Neural cell (in vitro differentiated cells): ENCODE measurements around the gene C16orf86. TPM values are rescaled to one million over a fixed set of nuclear protein-coding genes. Genes with fewer than 3 reads are reported as not detected.

Experiments used
- H2AFZ ChIP-seq: fragments of 200-600, 300-800 bp; sonication (generic), shearing (Covaris generic); 2 replicates; pipeline ENCODE4 v1.6.0; 2014; ENCODE audit warnings: low read depth, mild to moderate bottlenecking, antibody characterized with exemption, low read length, moderate library complexity
- H3F3A ChIP-seq: fragments of 200-600 bp; shearing (Covaris generic); 2 replicates; pipeline ENCODE4 v1.6.1; 2016; ENCODE audit warnings: mild to moderate bottlenecking, moderate library complexity, mixed read lengths, antibody characterized with exemption, low read length; ENCODE audit not compliant: insufficient read depth, poor library complexity, severe bottlenecking
- H3K27ac ChIP-seq: fragments of 200-600, 300-800 bp; sonication (generic), shearing (Covaris generic); 2 replicates; pipeline ENCODE4 v1.5.1; 2014; ENCODE audit warnings: mild to moderate bottlenecking, low read length, moderate library complexity
- H3K27me3 ChIP-seq: fragments of 300-800, 200-600 bp; sonication (generic), shearing (Covaris generic); 2 replicates; pipeline ENCODE4 v1.6.0; 2014; ENCODE audit warnings: mild to moderate bottlenecking, low read depth, low read length, moderate library complexity; ENCODE audit not compliant: insufficient read depth
- H3K36me3 ChIP-seq: fragments of 300-800, 200-600 bp; sonication (generic), shearing (Covaris generic); 2 replicates; pipeline ENCODE4 v1.5.1; 2014; ENCODE audit warnings: mild to moderate bottlenecking, antibody characterized with exemption, low read length, moderate library complexity; ENCODE audit not compliant: insufficient read depth
- H3K4me2 ChIP-seq: fragments of 300-800, 200-600 bp; sonication (generic), shearing (Covaris generic); 2 replicates; pipeline ENCODE4 v1.6.0; 2014; ENCODE audit warnings: mild to moderate bottlenecking, low read length
- H3K4me3 ChIP-seq: fragments of 300-800, 200-600 bp; sonication (generic), shearing (Covaris generic); 2 replicates; pipeline ENCODE4 v1.5.1; 2014; ENCODE audit warnings: mild to moderate bottlenecking, low read length, moderate library complexity
- H3K79me2 ChIP-seq: fragments of 200-600 bp; shearing (Covaris generic); replicated peaks from 2 replicates; pipeline ENCODE4 v1.6.0; 2014; ENCODE audit warnings: mild to moderate bottlenecking, low read length, moderate library complexity; ENCODE audit not compliant: insufficient read depth
- H3K9ac ChIP-seq: fragments of 300-800, 200-600 bp; sonication (generic), shearing (Covaris generic); 2 replicates; pipeline ENCODE4 v1.6.1; 2016; ENCODE audit warnings: mild to moderate bottlenecking, low read length, mixed read lengths
- H3K9me2 ChIP-seq: fragments of 200-600 bp; shearing (Covaris generic); 2 replicates; pipeline ENCODE4 v1.6.1; 2016; ENCODE audit warnings: mild to moderate bottlenecking, low read length, mixed read lengths; ENCODE audit not compliant: insufficient read depth
- H3K9me3 ChIP-seq: fragments of 200-600, 300-800 bp; sonication (generic), shearing (Covaris generic); 2 replicates; pipeline ENCODE4 v1.6.1; 2016; ENCODE audit warnings: mild to moderate bottlenecking, mixed run types, low read length, moderate library complexity, mixed read lengths
- H4K20me1 ChIP-seq: fragments of 200-600 bp; shearing (Covaris generic); 2 replicates; pipeline ENCODE4 v1.6.1; 2016; ENCODE audit warnings: mild to moderate bottlenecking, mixed run types; ENCODE audit not compliant: insufficient read depth
- CTCF ChIP-seq: fragments of 450-650 bp; IDR thresholded peaks from 2 replicates; pipeline ENCODE4 v1.5.1; 2014; ENCODE audit warnings: antibody characterized with exemption, mild to moderate bottlenecking, moderate library complexity; ENCODE audit not compliant: poor library complexity, severe bottlenecking
- EP300 ChIP-seq: fragments of 450-650 bp; conservative IDR thresholded peaks from 2 replicates; pipeline ENCODE4 v1.6.1; 2014; ENCODE audit warnings: antibody characterized with exemption, mild to moderate bottlenecking, moderate library complexity; ENCODE audit not compliant: poor library complexity, severe bottlenecking
- EZH2 ChIP-seq: fragments of 200-600, 300-800 bp; shearing (Covaris generic), sonication (generic); IDR thresholded peaks from 2 replicates; pipeline ENCODE4 v1.6.1; 2014; ENCODE audit warnings: antibody characterized with exemption, low read length, borderline replicate concordance, mild to moderate bottlenecking; ENCODE audit not compliant: insufficient read depth, poor library complexity, severe bottlenecking
- MXI1 ChIP-seq: fragments of 450-650 bp; conservative IDR thresholded peaks from 2 replicates; pipeline ENCODE4 v1.6.1; 2014; ENCODE audit warnings: antibody characterized with exemption, mild to moderate bottlenecking; ENCODE audit not compliant: poor library complexity, severe bottlenecking
- POLR2AphosphoS5 ChIP-seq: IDR thresholded peaks from 2 replicates; pipeline ENCODE4 v1.6.1; 2012
- RAD21 ChIP-seq: fragments of 450-650 bp; conservative IDR thresholded peaks from 2 replicates; pipeline ENCODE4 v1.6.1; 2014; ENCODE audit warnings: antibody characterized with exemption, mild to moderate bottlenecking, moderate library complexity
- REST ChIP-seq: IDR thresholded peaks from 2 replicates; pipeline ENCODE4 v1.6.1; 2012; ENCODE audit warnings: borderline replicate concordance
- SMC3 ChIP-seq: fragments of 450-650 bp; conservative IDR thresholded peaks from 2 replicates; pipeline ENCODE4 v1.6.1; 2014; ENCODE audit warnings: antibody characterized with exemption, mild to moderate bottlenecking, moderate library complexity; ENCODE audit not compliant: poor library complexity
- TAF1 ChIP-seq: IDR thresholded peaks from 2 replicates; pipeline ENCODE4 v1.6.1; 2012; ENCODE audit warnings: low read depth
- polyA plus RNA-seq: library from polyadenylated mRNA; depleted of rRNA; stranded (reverse); fragments of >200 nt; gene quantifications from 2 replicates; pipeline ENCODE4 v1.2.3, GENCODE V29; 2014

Gene C16orf86
- polyA plus RNA-seq, 1 donor from 2014 or later, result 2.4 TPM

- H3K4me2 ChIP-seq, result no peak overlapping the region
- no peaks in the 10 kb centered on the region for H3K9me2 ChIP-seq
- H3K79me2 ChIP-seq, result no peaks in the 10 kb centered on the region
- no peak overlapping the region for H2AFZ ChIP-seq
- no peak overlapping the region for H3K27ac ChIP-seq
- H4K20me1 ChIP-seq, result no peaks in the 10 kb centered on the region
- TF ChIP-seq REST, result no peak
- no peak for TF ChIP-seq CTCF
- no peak for TF ChIP-seq RAD21
- TF ChIP-seq POLR2AphosphoS5, result no peak
- TF ChIP-seq EZH2, result no peak
- TF ChIP-seq EP300, result no peak
- TF ChIP-seq TAF1, result no peak
- TF ChIP-seq MXI1, result no peak
- TF ChIP-seq SMC3, result no peak
- H3K9me3 ChIP-seq, result no peaks in the 10 kb centered on the region
- H3K4me3 ChIP-seq, result no peak overlapping the region
- no peaks in the 10 kb centered on the region for H3K36me3 ChIP-seq
- H3K9ac ChIP-seq, result no peak overlapping the region
- no peaks in the 10 kb centered on the region for H3F3A ChIP-seq
- H3K27me3 ChIP-seq, result no peaks in the 10 kb centered on the region
Measured at GRCh38 chr16:67632415-67633172, 34.0 kb upstream of the C16orf86 start.

- no peak for TF ChIP-seq CTCF
- no peak for TF ChIP-seq EP300
- no peak for TF ChIP-seq POLR2AphosphoS5
- TF ChIP-seq EZH2, result no peak
- no peak for TF ChIP-seq SMC3
- TF ChIP-seq RAD21, result no peak
- no peak for TF ChIP-seq MXI1
- no peak for TF ChIP-seq REST
- TF ChIP-seq TAF1, result no peak
- Histone ChIP-seq H3F3A (no peaks in the 10 kb centered on the region), H3K27ac (no peak overlapping the region), H3K4me2 (no peak overlapping the region), H3K27me3 (no peaks in the 10 kb centered on the region), H4K20me1 (no peaks in the 10 kb centered on the region), H2AFZ (no peak overlapping the region), H3K36me3 (no peaks in the 10 kb centered on the region), H3K4me3 (no peak overlapping the region), H3K9me2 (no peaks in the 10 kb centered on the region), H3K9ac (no peak overlapping the region), H3K79me2 (no peaks in the 10 kb centered on the region), H3K9me3 (no peaks in the 10 kb centered on the region)
Measured at GRCh38 chr16:67636713-67637112, 29.9 kb upstream of the C16orf86 start.
